BE2C (cell line): ENCODE data around the gene COQ2.

Source experiments
- DNase-seq: peaks from one replicate; pipeline ENCODE4 v3.0.0-alpha.2; 2020
- H3K27me3 ChIP-seq: fragments of 250-450 bp; sonication (Bioruptor Pico); 2 replicates; pipeline ENCODE4 v1.5.1; 2020; ENCODE audit warnings: mild to moderate bottlenecking
- H3K36me3 ChIP-seq: fragments of 250-450 bp; sonication (Bioruptor Pico); 2 replicates; pipeline ENCODE4 v1.5.1; 2020; ENCODE audit warnings: mild to moderate bottlenecking
- H3K4me1 ChIP-seq: fragments of 250-450 bp; sonication (Bioruptor Pico); 2 replicates; pipeline ENCODE4 v1.5.1; 2020
- H3K4me3 ChIP-seq: 2 replicates; pipeline ENCODE4 v1.5.1; 2011; ENCODE audit warnings: low read depth, low read length
- H3K9me3 ChIP-seq: fragments of 250-450 bp; sonication (Bioruptor Pico); 2 replicates; pipeline ENCODE4 v1.5.1; 2020
- CTCF ChIP-seq: IDR thresholded peaks from 2 replicates; pipeline ENCODE4 v1.5.1; 2012; ENCODE audit warnings: mild to moderate bottlenecking, low read depth, low read length

Gene COQ2

GRCh38 chr4:83255584-83255983, 29.0 kb downstream of the COQ2 start:
- Histone ChIP-seq H3K9me3 (no peaks in the 10 kb centered on the region), H3K36me3 (no peaks in the 10 kb centered on the region), H3K27me3 (no peaks in the 10 kb centered on the region), H3K4me1 (no peaks in the 10 kb centered on the region), H3K4me3 (no peak overlapping the region)
- TF ChIP-seq CTCF = no peak
- no peak for DNase-seq

- no peaks in the 10 kb centered on the region for H3K36me3 ChIP-seq
- DNase-seq = peak; percentile 80
- peak; percentile 96 for TF ChIP-seq CTCF
- no peak overlapping the region for H3K4me3 ChIP-seq
- no peaks in the 10 kb centered on the region for H3K4me1 ChIP-seq
- no peaks in the 10 kb centered on the region for H3K27me3 ChIP-seq
- H3K9me3 ChIP-seq = no peaks in the 10 kb centered on the region
These were observed 31.7 kb downstream of the COQ2 start for GRCh38 chr4:83252782-83253405.

GRCh38 chr4:83251447-83251830, 33.2 kb downstream of the COQ2 start:
- no peak for DNase-seq
- no peaks in the 10 kb centered on the region for H3K9me3 ChIP-seq
- H3K36me3 ChIP-seq = no peaks in the 10 kb centered on the region
- no peaks in the 10 kb centered on the region for H3K4me1 ChIP-seq
- H3K27me3 ChIP-seq = no peaks in the 10 kb centered on the region
- no peak overlapping the region for H3K4me3 ChIP-seq
- no peak for TF ChIP-seq CTCF

GRCh38 chr4:83250687-83251446, 33.7 kb downstream of the COQ2 start:
- Histone ChIP-seq H3K9me3 (no peaks in the 10 kb centered on the region), H3K4me1 (no peaks in the 10 kb centered on the region), H3K27me3 (no peaks in the 10 kb centered on the region), H3K4me3 (no peak overlapping the region), H3K36me3 (no peaks in the 10 kb centered on the region)
- no peak for DNase-seq
- TF ChIP-seq CTCF = no peak

GRCh38 chr4:83248486-83248885, 36.1 kb downstream of the COQ2 start:
- no peaks in the 10 kb centered on the region for H3K27me3 ChIP-seq
- H3K4me1 ChIP-seq = no peaks in the 10 kb centered on the region
- TF ChIP-seq CTCF = no peak
- no peaks in the 10 kb centered on the region for H3K9me3 ChIP-seq
- no peak for DNase-seq
- no peaks in the 10 kb centered on the region for H3K36me3 ChIP-seq
- H3K4me3 ChIP-seq = no peak overlapping the region
